ENCODE data around the gene SLC25A5.
A peak's percentile ranks its signal among the peaks of the same experiment; 100 is the strongest.
"Not testable (repeated sequence)": the region's sequence is repeated elsewhere in the genome, so short reads cannot be mapped to it uniquely, and the experiment has no call there.

The SLC25A5 gene

GRCh38 chrX:119505145-119505544 lies 36.9 kb downstream of the SLC25A5 start:
- not testable (repeated sequence) for DNase-seq (ENCODE audit: low read depth in 2 of 2)

GRCh38 chrX:119505945-119506344 lies 37.7 kb downstream of the SLC25A5 start:
- no peak for DNase-seq (ENCODE audit: low read depth in 2 of 2)

- DNase-seq (ENCODE audit: low read depth in 2 of 2) = no peak
Measured at GRCh38 chrX:119507206-119507605, 39.0 kb downstream of the SLC25A5 start.

GRCh38 chrX:119512146-119512800 lies 44.0 kb downstream of the SLC25A5 start:
- DNase-seq (ENCODE audit: low read depth in 2 of 2) = no peak

GRCh38 chrX:119516157-119516702 lies 48.0 kb downstream of the SLC25A5 start:
- DNase-seq (ENCODE audit: low read depth in 2 of 2) = peak in 1 of 2 donors; percentile 18

GRCh38 chrX:119518371-119518770 lies 50.1 kb downstream of the SLC25A5 start:
- no peak for DNase-seq (ENCODE audit: low read depth in 2 of 2)
